Adrenal gland (tissue), 12 donors: ENCODE data around the gene SCNN1B. TPM values are rescaled to one million over a fixed set of nuclear protein-coding genes. Genes with fewer than 3 reads are reported as not detected.
"Not testable (repeated sequence)": the region's sequence is repeated elsewhere in the genome, so short reads cannot be mapped to it uniquely, and the experiment has no call there.

Source experiments
- DNase-seq, 7 donors: peaks; one replicate each; pipeline ENCODE4 v3.0.0-alpha.2; 2019 to 2020
- H3K27ac ChIP-seq, 5 donors: fragments of 200-600 bp; sonication (generic) in 4 of 5; 1 replicate in 3 of 5; 2 replicates in 2 of 5; pipeline versions ENCODE4 v1.5.1 to v1.8.0; 2016 to 2020; ENCODE audit warnings: mild to moderate bottlenecking in 1 of 5
- H3K27me3 ChIP-seq: fragments of 200-600 bp; 2 replicates; pipeline ENCODE4 v1.8.0; 2021
- H3K36me3 ChIP-seq, 2 donors: fragments of 200-600 bp; replicated peaks in 1 of 2; 1 replicate in 1 of 2; 2 replicates in 1 of 2; pipeline versions ENCODE4 v1.5.1 to v1.8.0; 2018 to 2022
- H3K4me1 ChIP-seq, 2 donors: fragments of 200-600 bp; replicated peaks in 1 of 2; 1 replicate in 1 of 2; 2 replicates in 1 of 2; pipeline versions ENCODE4 v1.5.1 to v1.8.0; 2018 to 2021
- H3K4me3 ChIP-seq, 4 donors: fragments of 200-600 bp; sonication (generic) in 3 of 4; one replicate each; pipeline ENCODE4 v1.5.1; 2016 to 2018
- H3K9me3 ChIP-seq, 3 donors: fragments of 200-600 bp; sonication (generic) in 1 of 3; replicated peaks in 1 of 3; 1 replicate in 2 of 3; 2 replicates in 1 of 3; pipeline versions ENCODE4 v1.5.1 to v1.8.0; 2016 to 2021
- CTCF ChIP-seq, 6 experiments: fragments of 450-650 bp in 4 of 6; fragments of 200-600 bp in 2 of 6; sonication (generic) in 1 of 6; IDR thresholded peaks; 1 replicate in 5 of 6; 2 replicates in 1 of 6; pipeline versions ENCODE4 v1.5.1 to v1.8.0; 2016 to 2021; ENCODE audit warnings: antibody characterized with exemption in 6 of 6, mild to moderate bottlenecking in 2 of 6, moderate library complexity in 1 of 6
- POLR2A ChIP-seq, 2 donors: fragments of 450-650 bp; IDR thresholded peaks; one replicate each; pipeline ENCODE4 v1.6.1; 2017; ENCODE audit warnings: antibody characterized with exemption in 2 of 2, mild to moderate bottlenecking in 2 of 2, moderate library complexity in 1 of 2
- WGBS, 4 donors: extraction: QIAGEN DNeasy Blood & Tissue Kit in 2 of 4; methylation state at CpG; one replicate each; pipeline versions ENCODE4 v1.1.5 to v1.1.7; 2013 to 2017; 5-methylcytosine and 5-hydroxymethylcytosine counted together
- intact Hi-C, 2 donors: fragments of 100-400 bp; cut with DNase I; formaldehyde crosslinking; loops; one replicate each; pipeline versions ENCODE4 v1.14.1 to v1.15.0; 2022 to 2023
- polyA plus RNA-seq, 3 donors: library from polyadenylated mRNA; stranded (reverse); fragments of 200-250 nt in 2 of 3; fragments of 350-450 nt in 1 of 3; fragmentation: Illumina TruSeq in 1 of 3; extraction: RNeasy Lipid Tissue Mini Kit (QIAGEN cat#74804) in 1 of 3; gene quantifications; one replicate each; pipeline ENCODE4 v1.2.3, GENCODE V29; 2013 to 2014
- total RNA-seq, 9 donors: library from RNA; depleted of rRNA in 4 of 9; stranded (reverse); fragments of >200 nt in 4 of 9; fragments of 120-200 nt in 1 of 9; fragmentation: NEBNext Ultra II Directional in 1 of 9; extraction: Animal tissue kit (Norgen Biotek cat#: 25700) in 1 of 9; gene quantifications; one replicate each; pipeline versions ENCODE4 v1.1.0 to v1.2.4, GENCODE V29; 2013 to 2023
- donor health status: healthy with polysubstance abuse.
- donor health status: Bipolar disorder and iron deficiency.
- donor health status: DM: yes; HTN: yes; CAD: no.
- donor health status: DM: no; HTN: no; CAD: no.
- donor health status: DM: no; HTN: no; CAD: no.
- donor health status: DM: yes; HTN: yes; CAD: no.

The SCNN1B gene
- total and polyA plus RNA-seq, 12 donors, result 0.28 to 2.2 (median 1.2) TPM; not detected in 4

- H3K4me1 ChIP-seq, result no peaks in the 10 kb centered on the region
- DNase-seq, result no peak
- 85 to 87% (median 86%) methylated on average over 17 of the region's 17 CpGs for WGBS, 4 donors
- TF ChIP-seq POLR2A (IDR thresholded peaks at IDR 0.05) (no peak), CTCF (IDR thresholded peaks at IDR 0.05) (no peak)
- intact Hi-C loops, result no loop called here
- H3K4me3 ChIP-seq, result no peak overlapping the region
- no peaks in the 10 kb centered on the region for H3K9me3 ChIP-seq
- no peaks in the 10 kb centered on the region for H3K27me3 ChIP-seq
- peaks cover 0 to 81% of the 10 kb centered on the region in 2 donors for H3K36me3 ChIP-seq
- no peak overlapping the region for H3K27ac ChIP-seq
These were observed 97.1 kb downstream of the SCNN1B start for GRCh38 chr16:23398987-23399805.

GRCh38 chr16:23400447-23400846 lies 98.3 kb downstream of the SCNN1B start:
- not testable (repeated sequence) for DNase-seq, H3K4me3 ChIP-seq

GRCh38 chr16:23401139-23401538 lies 99.0 kb downstream of the SCNN1B start:
- Histone ChIP-seq H3K9me3 (no peaks in the 10 kb centered on the region), H3K4me1 (no peaks in the 10 kb centered on the region), H3K27ac (no peak overlapping the region), H3K36me3 (peaks cover 0 to 89% of the 10 kb centered on the region in 2 donors), H3K27me3 (no peaks in the 10 kb centered on the region), H3K4me3 (no peak overlapping the region)
- intact Hi-C loops, result no loop called here
- no peak for DNase-seq
- TF ChIP-seq CTCF (IDR thresholded peaks at IDR 0.05), result no peak
- no peak for TF ChIP-seq POLR2A (IDR thresholded peaks at IDR 0.05)
- WGBS, 4 donors, result 89 to 93% (median 91%) methylated on average over 8 of the region's 8 CpGs

More at GRCh38 chr16:23400447-23400846, 98.3 kb downstream of the SCNN1B start:
- H3K27me3 ChIP-seq, intact Hi-C loops, H3K9me3 ChIP-seq, H3K4me1 ChIP-seq, H3K27ac ChIP-seq: not testable (repeated sequence)
- 94 to 97% (median 97%) methylated on average over 5 to 7 of the region's 7 CpGs for WGBS, 4 donors
- peaks cover 0 to 84% of the 10 kb centered on the region in 2 donors for H3K36me3 ChIP-seq

GRCh38 chr16:23402100-23402499 lies 100.0 kb downstream of the SCNN1B start:
- peaks cover 0 to 88% of the 10 kb centered on the region in 2 donors for H3K36me3 ChIP-seq
- TF ChIP-seq CTCF (IDR thresholded peaks at IDR 0.05) (no peak), POLR2A (IDR thresholded peaks at IDR 0.05) (no peak)
- intact Hi-C loops, result no loop called here

GRCh38 chr16:23403547-23403946 lies 101.4 kb downstream of the SCNN1B start:
- Histone ChIP-seq H3K36me3 (peaks cover 0 to 74% of the 10 kb centered on the region in 2 donors), H3K4me3 (no peak overlapping the region), H3K4me1 (no peaks in the 10 kb centered on the region), H3K27me3 (no peaks in the 10 kb centered on the region), H3K27ac (no peak overlapping the region), H3K9me3 (no peaks in the 10 kb centered on the region)
- no peak for DNase-seq
- intact Hi-C loops, result no loop called here
- TF ChIP-seq CTCF (IDR thresholded peaks at IDR 0.05) (no peak), POLR2A (IDR thresholded peaks at IDR 0.05) (no peak)
- WGBS, 4 donors, result 77 to 90% (median 87%) methylated on average over 8 to 11 of the region's 11 CpGs

More at GRCh38 chr16:23402100-23402499, 100.0 kb downstream of the SCNN1B start:
- no peaks in the 10 kb centered on the region for H3K9me3 ChIP-seq
- H3K4me3 ChIP-seq, result no peak overlapping the region
- no peak overlapping the region for H3K27ac ChIP-seq
- WGBS, 4 donors, result 95 to 97% (median 96%) methylated on average over 2 of the region's 2 CpGs
- no peak for DNase-seq
- H3K4me1 ChIP-seq, result no peaks in the 10 kb centered on the region
- no peaks in the 10 kb centered on the region for H3K27me3 ChIP-seq
